SU-DHL-6 (cell line): ENCODE results near the gene TANGO6.

Experiments used
- H2AFZ ChIP-seq: fragments of 200-600 bp; sonication (generic); 2 replicates; pipeline ENCODE4 v1.6.1; 2014; ENCODE audit warnings: low read depth, mild to moderate bottlenecking, moderate library complexity, mixed read lengths, antibody characterized with exemption, low read length; ENCODE audit not compliant: severe bottlenecking
- H3F3A ChIP-seq: fragments of 200-600 bp; shearing (Covaris generic); 2 replicates; pipeline ENCODE4 v1.6.0; 2016; ENCODE audit warnings: antibody characterized with exemption, mild to moderate bottlenecking; ENCODE audit not compliant: insufficient read depth
- H3K27ac ChIP-seq: fragments of 200-600 bp; sonication (generic); 2 replicates; pipeline ENCODE4 v1.5.1; 2016; ENCODE audit warnings: low read depth, mild to moderate bottlenecking, low read length, moderate library complexity, mixed read lengths
- H3K27me3 ChIP-seq: fragments of 200-600 bp; sonication (generic), shearing (Covaris generic); 2 replicates; pipeline ENCODE4 v1.6.0; 2014; ENCODE audit warnings: mild to moderate bottlenecking, low read length
- H3K36me3 ChIP-seq: fragments of 200-600 bp; sonication (generic); 2 replicates; pipeline ENCODE4 v1.6.1; 2014; ENCODE audit warnings: mild to moderate bottlenecking, low read length, mixed read lengths
- H3K4me2 ChIP-seq: fragments of 300-600, 200-600 bp; shearing (Covaris generic), sonication (generic); 2 replicates; pipeline ENCODE4 v1.6.0; 2014; ENCODE audit warnings: low read length, low read depth, mild to moderate bottlenecking; ENCODE audit not compliant: poor library complexity, severe bottlenecking
- H3K4me3 ChIP-seq: fragments of 200-600 bp; sonication (generic); 2 replicates; pipeline ENCODE4 v1.5.1; 2014; ENCODE audit warnings: antibody characterized with exemption, low read length, mild to moderate bottlenecking, mixed read lengths; ENCODE audit not compliant: insufficient read depth, poor library complexity, severe bottlenecking
- H3K79me2 ChIP-seq: fragments of 200-600 bp; sonication (generic); 2 replicates; pipeline ENCODE4 v1.6.1; 2014; ENCODE audit warnings: mild to moderate bottlenecking, low read length, moderate library complexity; ENCODE audit not compliant: insufficient read depth
- H3K9ac ChIP-seq: fragments of 200-600 bp; sonication (generic); 2 replicates; pipeline ENCODE4 v1.7.0; 2014; ENCODE audit warnings: mild to moderate bottlenecking, low read length
- H3K9me2 ChIP-seq: fragments of 200-600 bp; sonication (generic); replicated peaks from 2 replicates; pipeline ENCODE4 v1.6.1; 2014; ENCODE audit warnings: low read length; ENCODE audit not compliant: insufficient read depth
- H3K9me3 ChIP-seq: fragments of 200-600 bp; sonication (generic); 2 replicates; pipeline ENCODE4 v1.6.1; 2014; ENCODE audit warnings: low read length, mixed read lengths; ENCODE audit not compliant: insufficient read depth
- H4K20me1 ChIP-seq: fragments of 200-600 bp; sonication (generic); 2 replicates; pipeline ENCODE4 v1.6.1; 2014; ENCODE audit warnings: low read depth, mild to moderate bottlenecking, antibody characterized with exemption, low read length, moderate library complexity, mixed read lengths
- CTCF ChIP-seq: fragments of 200-600 bp; sonication (generic); IDR thresholded peaks from one replicate; pipeline ENCODE4 v1.5.1; 2017; ENCODE audit warnings: antibody characterized with exemption, mild to moderate bottlenecking, low read length, moderate library complexity; ENCODE audit not compliant: insufficient read depth, poor library complexity, severe bottlenecking
- EZH2phosphoT487 ChIP-seq: fragments of 200-600 bp; sonication (generic), shearing (Covaris generic); conservative IDR thresholded peaks from 2 replicates; pipeline ENCODE4 v1.6.1; 2018; ENCODE audit warnings: mild to moderate bottlenecking, antibody characterized with exemption, low read length, moderate library complexity, mixed read lengths

Gene TANGO6

GRCh38 chr16:68866933-68867332, 23.6 kb downstream of the TANGO6 start:
- no peaks in the 10 kb centered on the region for H3K27me3 ChIP-seq
- no peaks in the 10 kb centered on the region for H4K20me1 ChIP-seq
- no peak overlapping the region for H2AFZ ChIP-seq
- no peak overlapping the region for H3K4me2 ChIP-seq
- no peaks in the 10 kb centered on the region for H3F3A ChIP-seq
- TF ChIP-seq CTCF (no peak), EZH2phosphoT487 (no peak)
- H3K79me2 ChIP-seq: no peaks in the 10 kb centered on the region
- H3K9ac ChIP-seq: no peak overlapping the region
- no peak overlapping the region for H3K27ac ChIP-seq
- 0 out of 2 replicates have a peak, but pooled peaks cover 4% of the 10 kb centered on the region for H3K36me3 ChIP-seq
- no peak overlapping the region for H3K4me3 ChIP-seq
- no peaks in the 10 kb centered on the region for H3K9me2 ChIP-seq
- H3K9me3 ChIP-seq: no peaks in the 10 kb centered on the region

- no peak overlapping the region for H3K9ac ChIP-seq
- no peaks in the 10 kb centered on the region for H3K9me2 ChIP-seq
- H2AFZ ChIP-seq: no peak overlapping the region
- H3K27ac ChIP-seq: no peak overlapping the region
- H3K9me3 ChIP-seq: no peaks in the 10 kb centered on the region
- H3K79me2 ChIP-seq: no peaks in the 10 kb centered on the region
- no peaks in the 10 kb centered on the region for H3F3A ChIP-seq
- no peak overlapping the region for H3K4me3 ChIP-seq
- 0 out of 2 replicates have a peak, but pooled peaks cover 4% of the 10 kb centered on the region for H3K36me3 ChIP-seq
- H3K4me2 ChIP-seq: no peak overlapping the region
- no peaks in the 10 kb centered on the region for H4K20me1 ChIP-seq
- TF ChIP-seq CTCF: no peak
- no peak for TF ChIP-seq EZH2phosphoT487
- no peaks in the 10 kb centered on the region for H3K27me3 ChIP-seq
These were observed 26.3 kb downstream of the TANGO6 start for GRCh38 chr16:68869492-68870088.

- no peaks in the 10 kb centered on the region for H3K9me2 ChIP-seq
- no peaks in the 10 kb centered on the region for H3F3A ChIP-seq
- H4K20me1 ChIP-seq: no peaks in the 10 kb centered on the region
- H3K9ac ChIP-seq: no peak overlapping the region
- H3K4me3 ChIP-seq: no peak overlapping the region
- no peak overlapping the region for H3K4me2 ChIP-seq
- H3K36me3 ChIP-seq: peaks cover 3% of the 10 kb centered on the region; the same call in 1 of the 2 replicates
- H3K79me2 ChIP-seq: no peaks in the 10 kb centered on the region
- no peak for TF ChIP-seq CTCF
- no peak for TF ChIP-seq EZH2phosphoT487
- H2AFZ ChIP-seq: no peak overlapping the region
- H3K27me3 ChIP-seq: no peaks in the 10 kb centered on the region
- no peak overlapping the region for H3K27ac ChIP-seq
- no peaks in the 10 kb centered on the region for H3K9me3 ChIP-seq
These were observed 30.5 kb downstream of the TANGO6 start for GRCh38 chr16:68873635-68874471.
